Tibial artery (tissue), 4 donors: Measurements from ENCODE around the gene GAPDH.
"Not testable (repeated sequence)": the region's sequence is repeated elsewhere in the genome, so short reads cannot be mapped to it uniquely, and the experiment has no call there.

Experiments used
- DNase-seq, 2 donors: peaks; one replicate each; pipeline ENCODE4 v3.0.0-alpha.2; 2019
- H3K27ac ChIP-seq, 2 donors: fragments of 200-600 bp; sonication (generic) in 1 of 2; 1 replicate in 1 of 2; 2 replicates in 1 of 2; pipeline ENCODE4 v1.5.1; 2018 to 2019; ENCODE audit warnings: mild to moderate bottlenecking in 1 of 2
- H3K27me3 ChIP-seq, 2 donors: fragments of 200-600 bp; sonication (generic) in 1 of 2; one replicate each; pipeline versions ENCODE4 v1.5.1 to v1.6.0; 2016 to 2019
- H3K36me3 ChIP-seq, 3 donors: fragments of 200-600 bp; sonication (generic) in 2 of 3; one replicate each; pipeline ENCODE4 v1.5.1; 2016 to 2019; ENCODE audit warnings: mild to moderate bottlenecking in 2 of 3
- H3K4me1 ChIP-seq, 4 donors: fragments of 200-600 bp; sonication (generic) in 2 of 4; 1 replicate in 3 of 4; 2 replicates in 1 of 4; pipeline ENCODE4 v1.5.1; 2016 to 2019
- H3K4me3 ChIP-seq, 2 donors: fragments of 200-600 bp; sonication (generic) in 1 of 2; 1 replicate in 1 of 2; 2 replicates in 1 of 2; pipeline ENCODE4 v1.5.1; 2018 to 2019; ENCODE audit warnings: mild to moderate bottlenecking in 2 of 2
- H3K9me3 ChIP-seq, 3 donors: fragments of 200-600 bp; sonication (generic) in 1 of 3; one replicate each; pipeline ENCODE4 v1.5.1; 2016 to 2019
- intact Hi-C: fragments of 100-400 bp; cut with DNase I; formaldehyde crosslinking; loops from one replicate; pipeline ENCODE4 v1.15.0; 2023; ENCODE audit warnings: low total_unique reads
- TF ChIP-seq, protein P1 (sequence below), 2 experiments: fragments of 200-600 bp in 1 of 2; fragments of 450-650 bp in 1 of 2; IDR thresholded peaks; one replicate each; pipeline ENCODE4 v1.5.1; 2017 to 2019; ENCODE audit warnings: antibody characterized with exemption in 2 of 2, mild to moderate bottlenecking in 1 of 2, moderate library complexity in 1 of 2

The GAPDH gene

DNA sequence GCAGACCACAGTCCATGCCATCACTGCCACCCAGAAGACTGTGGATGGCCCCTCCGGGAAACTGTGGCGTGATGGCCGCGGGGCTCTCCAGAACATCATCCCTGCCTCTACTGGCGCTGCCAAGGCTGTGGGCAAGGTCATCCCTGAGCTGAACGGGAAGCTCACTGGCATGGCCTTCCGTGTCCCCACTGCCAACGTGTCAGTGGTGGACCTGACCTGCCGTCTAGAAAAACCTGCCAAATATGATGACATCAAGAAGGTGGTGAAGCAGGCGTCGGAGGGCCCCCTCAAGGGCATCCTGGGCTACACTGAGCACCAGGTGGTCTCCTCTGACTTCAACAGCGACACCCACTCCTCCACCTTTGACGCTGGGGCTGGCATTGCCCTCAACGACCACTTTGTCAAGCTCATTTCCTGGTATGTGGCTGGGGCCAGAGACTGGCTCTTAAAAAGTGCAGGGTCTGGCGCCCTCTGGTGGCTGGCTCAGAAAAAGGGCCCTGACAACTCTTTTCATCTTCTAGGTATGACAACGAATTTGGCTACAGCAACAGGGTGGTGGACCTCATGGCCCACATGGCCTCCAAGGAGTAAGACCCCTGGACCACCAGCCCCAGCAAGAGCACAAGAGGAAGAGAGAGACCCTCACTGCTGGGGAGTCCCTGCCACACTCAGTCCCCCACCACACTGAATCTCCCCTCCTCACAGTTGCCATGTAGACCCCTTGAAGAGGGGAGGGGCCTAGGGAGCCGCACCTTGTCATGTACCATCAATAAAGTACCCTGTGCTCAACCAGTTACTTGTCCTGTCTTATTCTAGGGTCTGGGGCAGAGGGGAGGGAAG lies 3.5 kb downstream of the GAPDH start:
- H3K27me3 ChIP-seq, H3K4me3 ChIP-seq, H3K9me3 ChIP-seq: not testable (repeated sequence)
- TF ChIP-seq, protein P1, sequence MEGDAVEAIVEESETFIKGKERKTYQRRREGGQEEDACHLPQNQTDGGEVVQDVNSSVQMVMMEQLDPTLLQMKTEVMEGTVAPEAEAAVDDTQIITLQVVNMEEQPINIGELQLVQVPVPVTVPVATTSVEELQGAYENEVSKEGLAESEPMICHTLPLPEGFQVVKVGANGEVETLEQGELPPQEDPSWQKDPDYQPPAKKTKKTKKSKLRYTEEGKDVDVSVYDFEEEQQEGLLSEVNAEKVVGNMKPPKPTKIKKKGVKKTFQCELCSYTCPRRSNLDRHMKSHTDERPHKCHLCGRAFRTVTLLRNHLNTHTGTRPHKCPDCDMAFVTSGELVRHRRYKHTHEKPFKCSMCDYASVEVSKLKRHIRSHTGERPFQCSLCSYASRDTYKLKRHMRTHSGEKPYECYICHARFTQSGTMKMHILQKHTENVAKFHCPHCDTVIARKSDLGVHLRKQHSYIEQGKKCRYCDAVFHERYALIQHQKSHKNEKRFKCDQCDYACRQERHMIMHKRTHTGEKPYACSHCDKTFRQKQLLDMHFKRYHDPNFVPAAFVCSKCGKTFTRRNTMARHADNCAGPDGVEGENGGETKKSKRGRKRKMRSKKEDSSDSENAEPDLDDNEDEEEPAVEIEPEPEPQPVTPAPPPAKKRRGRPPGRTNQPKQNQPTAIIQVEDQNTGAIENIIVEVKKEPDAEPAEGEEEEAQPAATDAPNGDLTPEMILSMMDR (IDR thresholded peaks at IDR 0.05): peak; percentile 83 to 87
- peak; percentile 70 to 87 for DNase-seq
- Histone ChIP-seq H3K36me3 (peaks cover 22 to 43% (median 29%) of the 10 kb centered on the region in 3 donors), H3K27ac (peak overlapping the region; percentile 95 to 98), H3K4me1 (peaks cover 0 to 58% (median 50%) of the 10 kb centered on the region in 4 donors)
- intact Hi-C loops: loop anchor here (10.0 kb wide), 1 partner anchor 323 kb away; no protein-coding TSS in a partner anchor

DNA sequence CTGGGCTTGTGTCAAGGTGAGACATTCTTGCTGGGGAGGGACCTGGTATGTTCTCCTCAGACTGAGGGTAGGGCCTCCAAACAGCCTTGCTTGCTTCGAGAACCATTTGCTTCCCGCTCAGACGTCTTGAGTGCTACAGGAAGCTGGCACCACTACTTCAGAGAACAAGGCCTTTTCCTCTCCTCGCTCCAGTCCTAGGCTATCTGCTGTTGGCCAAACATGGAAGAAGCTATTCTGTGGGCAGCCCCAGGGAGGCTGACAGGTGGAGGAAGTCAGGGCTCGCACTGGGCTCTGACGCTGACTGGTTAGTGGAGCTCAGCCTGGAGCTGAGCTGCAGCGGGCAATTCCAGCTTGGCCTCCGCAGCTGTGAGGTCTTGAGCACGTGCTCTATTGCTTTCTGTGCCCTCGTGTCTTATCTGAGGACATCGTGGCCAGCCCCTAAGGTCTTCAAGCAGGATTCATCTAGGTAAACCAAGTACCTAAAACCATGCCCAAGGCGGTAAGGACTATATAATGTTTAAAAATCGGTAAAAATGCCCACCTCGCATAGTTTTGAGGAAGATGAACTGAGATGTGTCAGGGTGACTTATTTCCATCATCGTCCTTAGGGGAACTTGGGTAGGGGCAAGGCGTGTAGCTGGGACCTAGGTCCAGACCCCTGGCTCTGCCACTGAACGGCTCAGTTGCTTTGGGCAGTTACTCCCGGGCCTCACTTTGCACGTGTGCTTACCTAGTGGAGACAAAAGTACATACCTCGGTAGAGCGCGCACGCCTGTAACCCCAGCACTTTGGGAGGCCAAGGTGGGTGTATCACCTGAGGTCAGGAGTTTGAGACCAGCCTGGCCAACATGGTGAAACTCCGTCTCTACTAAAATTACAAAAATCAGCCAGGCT lies 4.3 kb downstream of the GAPDH start:
- intact Hi-C loops: loop anchor here (10.0 kb wide), 1 partner anchor 324 kb away; no protein-coding TSS in a partner anchor
- Histone ChIP-seq H3K36me3 (peaks cover 22 to 43% (median 29%) of the 10 kb centered on the region in 3 donors), H3K4me1 (peaks cover 0 to 50% (median 45%) of the 10 kb centered on the region in 4 donors), H3K27me3 (no peaks in the 10 kb centered on the region), H3K27ac (peak overlapping the region; percentile 95 to 98), H3K4me3 (no peak overlapping the region), H3K9me3 (no peaks in the 10 kb centered on the region)
- TF ChIP-seq, protein P1 (IDR thresholded peaks at IDR 0.05): no peak
- DNase-seq: no peak

DNA sequence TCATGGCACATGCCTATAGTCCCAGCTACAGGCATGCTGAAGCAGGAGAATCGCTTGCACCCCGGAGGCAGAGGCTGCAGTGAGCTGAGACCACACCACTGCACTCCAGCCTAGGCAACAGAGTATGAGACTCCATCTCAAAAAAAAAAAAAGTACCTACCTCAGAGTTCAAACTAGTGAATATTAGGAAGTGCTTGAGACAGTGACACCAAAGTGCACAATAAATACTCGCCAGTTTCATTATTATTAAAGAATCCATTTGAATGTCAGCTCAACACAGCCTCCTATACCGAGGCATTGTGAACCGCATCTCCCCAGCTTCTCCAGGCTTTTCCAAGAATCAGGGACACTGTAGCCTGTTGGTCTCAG lies 5.0 kb downstream of the GAPDH start:
- Histone ChIP-seq H3K4me3 (no peak overlapping the region), H3K27me3 (no peaks in the 10 kb centered on the region), H3K27ac (peak overlapping the region; percentile 68 to 76), H3K9me3 (no peaks in the 10 kb centered on the region), H3K4me1 (peaks cover 0 to 48% (median 47%) of the 10 kb centered on the region in 4 donors), H3K36me3 (peaks cover 22 to 48% (median 32%) of the 10 kb centered on the region in 3 donors)
- DNase-seq: no peak
- TF ChIP-seq, protein P1 (IDR thresholded peaks at IDR 0.05): no peak
- intact Hi-C loops: loop anchor here (10.0 kb wide), 1 partner anchor 324 kb away; no protein-coding TSS in a partner anchor

DNA sequence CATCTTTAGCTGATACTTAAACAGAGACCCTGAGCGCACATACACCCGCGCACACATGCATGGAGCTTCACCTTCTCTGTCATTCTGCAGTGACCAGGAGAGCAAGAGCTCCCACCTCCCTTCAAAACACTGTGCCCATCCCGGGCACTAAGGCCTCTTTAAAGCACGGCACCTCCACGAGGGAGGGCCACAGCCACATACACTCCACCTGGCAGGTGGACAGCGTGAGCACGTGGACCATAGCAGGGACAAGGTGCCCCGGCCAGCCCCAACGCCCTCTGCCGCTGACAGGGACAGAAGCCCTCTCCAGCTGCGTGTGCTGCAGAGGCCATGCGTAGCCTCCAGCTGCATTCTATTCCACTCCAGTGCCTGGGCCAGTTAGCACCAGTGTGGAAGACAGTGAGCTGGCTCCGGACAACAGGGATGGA lies 5.4 kb downstream of the GAPDH start:
- no peaks in the 10 kb centered on the region for H3K9me3 ChIP-seq
- intact Hi-C loops: loop anchor here (10.0 kb wide), 1 partner anchor 325 kb away; no protein-coding TSS in a partner anchor
- peak overlapping the region in 1 of 2 donors; percentile 16 for H3K4me3 ChIP-seq
- peaks cover 0 to 48% (median 47%) of the 10 kb centered on the region in 4 donors for H3K4me1 ChIP-seq
- TF ChIP-seq, protein P1 (IDR thresholded peaks at IDR 0.05): no peak
- peaks cover 22 to 53% (median 36%) of the 10 kb centered on the region in 3 donors for H3K36me3 ChIP-seq
- H3K27me3 ChIP-seq: no peaks in the 10 kb centered on the region
- peak overlapping the region; percentile 68 to 76 for H3K27ac ChIP-seq
- no peak for DNase-seq

DNA sequence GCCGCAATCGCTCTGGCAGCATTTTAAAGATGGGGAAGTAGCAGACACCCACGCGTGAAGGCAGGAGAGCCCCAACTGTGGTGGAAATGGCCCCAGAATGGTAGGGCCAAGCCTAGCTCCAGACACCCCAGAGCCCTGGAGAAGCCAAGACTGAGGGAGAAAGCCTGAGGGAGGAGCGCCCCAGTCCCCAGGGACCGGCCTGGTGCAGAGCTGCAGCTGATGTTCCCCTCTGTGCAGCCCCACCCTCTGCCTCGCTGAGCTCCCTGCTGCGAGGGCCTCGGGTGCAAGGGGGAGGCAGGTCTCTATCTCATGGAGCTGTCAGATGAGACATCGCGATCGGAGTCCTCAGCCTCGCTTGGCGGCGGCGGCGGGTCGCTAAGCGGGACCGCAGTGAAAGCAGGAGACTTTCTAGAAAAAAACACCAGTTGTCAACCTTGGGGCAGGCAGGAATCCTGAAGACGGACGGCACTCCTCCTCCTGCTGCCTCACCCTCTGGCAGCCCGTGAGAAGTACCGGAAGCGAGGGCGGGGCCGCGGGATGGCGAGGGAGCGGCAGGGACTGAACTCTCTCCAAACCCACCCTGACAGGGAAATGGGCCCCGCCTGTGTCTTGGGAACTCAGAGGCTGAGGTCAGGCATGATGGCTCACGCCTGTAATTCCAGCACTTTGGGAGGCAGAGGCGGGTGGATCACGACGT lies 6.0 kb downstream of the GAPDH start:
- peak; percentile 95 to 97 for DNase-seq
- Histone ChIP-seq H3K27me3 (no peaks in the 10 kb centered on the region), H3K27ac (peak overlapping the region; percentile 68 to 76), H3K4me3 (peak overlapping the region in 1 of 2 donors; percentile 16), H3K9me3 (no peaks in the 10 kb centered on the region), H3K4me1 (peaks cover 0 to 48% (median 46%) of the 10 kb centered on the region in 4 donors), H3K36me3 (peaks cover 22 to 59% (median 38%) of the 10 kb centered on the region in 3 donors)
- TF ChIP-seq, protein P1 (IDR thresholded peaks at IDR 0.05): no peak
- intact Hi-C loops: no loop called here
